HEK293T (cell line): ENCODE data around the gene FCGR1A.
"Not testable (repeated sequence)": the region's sequence is repeated elsewhere in the genome, so short reads cannot be mapped to it uniquely, and the experiment has no call there.

Experiments used
- BHLHE40 ChIP-seq: fragments of 450-650 bp; IDR thresholded peaks from 2 replicates; pipeline ENCODE4 v1.6.1; 2016; ENCODE audit warnings: mild to moderate bottlenecking, moderate library complexity, borderline replicate concordance
- CTBP1 ChIP-seq: fragments of 450-650 bp; IDR thresholded peaks from 2 replicates; pipeline ENCODE4 v1.6.1; 2016; ENCODE audit warnings: borderline replicate concordance
- ELF4 ChIP-seq: fragments of 450-650 bp; IDR thresholded peaks from 2 replicates; pipeline ENCODE4 v1.6.1; 2017; ENCODE audit warnings: antibody characterized with exemption
- FOXA1 ChIP-seq: fragments of 450-650 bp; IDR thresholded peaks from 2 replicates; pipeline ENCODE4 v1.6.1; 2016; ENCODE audit warnings: mild to moderate bottlenecking
- FOXK2 ChIP-seq: fragments of 450-650 bp; IDR thresholded peaks from 2 replicates; pipeline ENCODE4 v1.6.1; 2016; ENCODE audit warnings: mild to moderate bottlenecking
- FOXM1 ChIP-seq: fragments of 450-650 bp; IDR thresholded peaks from 2 replicates; pipeline ENCODE4 v1.6.1; 2017; ENCODE audit warnings: mild to moderate bottlenecking, borderline replicate concordance
- HDGF ChIP-seq: fragments of 450-650 bp; IDR thresholded peaks from 2 replicates; pipeline ENCODE4 v1.6.1; 2017; ENCODE audit warnings: antibody characterized with exemption, borderline replicate concordance
- LEF1 ChIP-seq: fragments of 450-650 bp; IDR thresholded peaks from 2 replicates; pipeline ENCODE4 v1.6.1; 2017; ENCODE audit warnings: mild to moderate bottlenecking, borderline replicate concordance
- PKNOX1 ChIP-seq: fragments of 450-650 bp; IDR thresholded peaks from 2 replicates; pipeline ENCODE4 v1.6.1; 2016
- SP1 ChIP-seq: fragments of 450-650 bp; IDR thresholded peaks from 2 replicates; pipeline ENCODE4 v1.6.1; 2017
- SUZ12 ChIP-seq: fragments of 450-650 bp; IDR thresholded peaks from 2 replicates; pipeline ENCODE4 v1.6.1; 2016; ENCODE audit warnings: mild to moderate bottlenecking
- TARDBP ChIP-seq: fragments of 450-650 bp; IDR thresholded peaks from 2 replicates; pipeline ENCODE4 v1.6.1; 2016
- ZNF384 ChIP-seq: fragments of 450-650 bp; IDR thresholded peaks from 2 replicates; pipeline ENCODE4 v1.6.1; 2016

GRCh38 chr1:149777084-149777483 lies 5.4 kb upstream of the FCGR1A start:
- not testable (repeated sequence) for TF ChIP-seq FOXM1, ZNF384, SUZ12, SP1, HDGF, FOXA1, BHLHE40, FOXK2, ELF4, LEF1, PKNOX1, CTBP1, TARDBP
